Measurements from ENCODE around the gene SMAD6. TPM values are rescaled to one million over a fixed set of nuclear protein-coding genes. Genes with fewer than 3 reads are reported as not detected.

The SMAD6 gene
- total and polyA plus RNA-seq, 9 of the 15 experiments (the other 6 are each of a cell fraction or from before 2014, with no cell fraction given), result 0.10 to 15.5 (median 3.7) TPM

DNA sequence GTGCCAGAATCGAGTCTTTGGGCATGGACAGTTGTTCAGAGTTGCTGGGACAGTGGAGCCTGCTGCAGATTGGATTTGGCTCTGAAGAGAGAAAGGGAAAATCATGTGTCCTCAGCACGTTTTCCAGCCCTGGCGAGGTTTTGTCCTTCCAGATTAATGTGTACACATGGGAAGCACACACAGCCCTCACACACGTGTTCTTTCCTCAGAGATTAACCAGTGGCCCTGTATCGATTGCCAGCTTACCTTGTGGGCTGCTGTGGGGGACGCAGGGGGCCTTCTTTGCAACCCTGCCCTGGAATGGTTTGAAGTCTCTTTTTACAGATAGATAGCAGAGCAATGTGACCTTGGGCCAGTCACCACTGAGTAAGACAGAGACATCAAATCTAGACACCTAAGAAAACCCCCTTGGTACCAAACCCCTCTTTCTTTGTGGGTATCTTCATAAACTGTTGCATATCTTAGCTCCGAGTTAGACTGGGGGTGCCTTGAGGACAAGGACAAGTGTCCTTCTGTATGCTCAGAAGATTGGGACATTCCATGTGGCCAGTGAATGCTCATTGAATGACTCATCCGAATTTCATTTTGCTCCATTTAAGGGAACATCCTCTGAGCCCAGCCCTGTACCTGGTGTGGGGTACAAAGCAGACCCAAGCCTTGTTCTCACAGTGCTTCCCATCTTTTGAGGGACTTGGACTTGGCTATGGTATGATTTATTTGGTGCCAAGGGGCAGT is 48.0 kb downstream of the SMAD6 start:
- intact Hi-C loops (cut with micrococcal nuclease), result no loop called here
- Histone ChIP-seq H4K20me1 (replicated peaks; ENCODE audit: control insufficient read depth, insufficient read depth, low read length) (peaks cover 9% of the 10 kb centered on the region; the same call in 1 of the 2 replicates), H3K9me3 (replicated peaks; ENCODE audit: control insufficient read depth, insufficient read depth, low read depth, low read length) (peaks cover 10% of the 10 kb centered on the region), H3K27me3 (ENCODE audit: control insufficient read depth in 2 of 2, insufficient read depth in 2 of 2, low read length in 2 of 2) (no peaks in the 10 kb centered on the region), H2AFZ (ENCODE audit: low read depth, low read length) (no peak overlapping the region), H3K4me3 (no peak overlapping the region), H3K79me2 (ENCODE audit: control insufficient read depth, insufficient read depth, low read length) (peaks cover 23% of the 10 kb centered on the region; the same call in 2 of the 3 replicates), H3K9ac (ENCODE audit: insufficient read depth in 1 of 2, low read depth in 2 of 2, low read length in 2 of 2) (no peak overlapping the region), H3K9me1 (ENCODE audit: control insufficient read depth, insufficient read depth, low read length) (no peaks in the 10 kb centered on the region), H3K4me2 (ENCODE audit: insufficient read depth, low read length) (no peak overlapping the region), H3K27ac (ENCODE audit: extremely low read depth, low read depth, low read length) (no peak overlapping the region), H3K4me1 (replicated peaks in 1 of 2; ENCODE audit: control insufficient read depth in 2 of 2, insufficient read depth in 2 of 2, low read length in 2 of 2) (peaks cover 4 to 10% of the 10 kb centered on the region in 2 experiments; a peak in 4 of 5 replicates), H3K36me3 (ENCODE audit: control insufficient read depth, insufficient read depth, low read length) (peaks cover 23% of the 10 kb centered on the region; the same call in 2 of the 3 replicates)
- 65% methylated on average over 8 of the region's 8 CpGs for WGBS (ENCODE audit: insufficient coverage, low coverage, missing lambda C conversion rate)
- ChIA-PET POLR2A (interaction anchor here (0.6 to 1.0 kb wide), 5 partner anchors 17 to 914 kb away, joined by 3 to 7 read pairs (median 5); no protein-coding TSS in a partner anchor), CTCF (ENCODE audit: low intra/inter-chr PET ratio) (no interaction called here)
- BruUV-seq (replicated peaks), result no TSS peak
- peak; percentile 56; the same call in 1 of the 2 replicates for TF ChIP-seq JUND (IDR thresholded peaks at IDR 0.05; ENCODE audit: borderline replicate concordance, low read depth, low read length)
- TF ChIP-seq JUND (tag; IDR thresholded peaks at IDR 0.05; ENCODE audit: borderline replicate concordance, low read depth, low read length), result 0 out of 3 replicates have a peak, but pooled peaks have one; percentile 34
- TF ChIP-seq, protein P1, sequence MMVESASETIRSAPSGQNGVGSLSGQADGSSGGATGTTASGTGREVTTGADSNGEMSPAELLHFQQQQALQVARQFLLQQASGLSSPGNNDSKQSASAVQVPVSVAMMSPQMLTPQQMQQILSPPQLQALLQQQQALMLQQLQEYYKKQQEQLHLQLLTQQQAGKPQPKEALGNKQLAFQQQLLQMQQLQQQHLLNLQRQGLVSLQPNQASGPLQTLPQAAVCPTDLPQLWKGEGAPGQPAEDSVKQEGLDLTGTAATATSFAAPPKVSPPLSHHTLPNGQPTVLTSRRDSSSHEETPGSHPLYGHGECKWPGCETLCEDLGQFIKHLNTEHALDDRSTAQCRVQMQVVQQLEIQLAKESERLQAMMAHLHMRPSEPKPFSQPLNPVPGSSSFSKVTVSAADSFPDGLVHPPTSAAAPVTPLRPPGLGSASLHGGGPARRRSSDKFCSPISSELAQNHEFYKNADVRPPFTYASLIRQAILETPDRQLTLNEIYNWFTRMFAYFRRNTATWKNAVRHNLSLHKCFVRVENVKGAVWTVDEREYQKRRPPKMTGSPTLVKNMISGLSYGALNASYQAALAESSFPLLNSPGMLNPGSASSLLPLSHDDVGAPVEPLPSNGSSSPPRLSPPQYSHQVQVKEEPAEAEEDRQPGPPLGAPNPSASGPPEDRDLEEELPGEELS (CRISPR knock-in tag; IDR thresholded peaks at IDR 0.05; ENCODE audit: borderline replicate concordance), result no peak
- no peak for TF ChIP-seq CBX5 (IDR thresholded peaks at IDR 0.05; ENCODE audit: borderline replicate concordance, low read depth)
- TF ChIP-seq NFE2 (IDR thresholded peaks at IDR 0.05; ENCODE audit: low read depth), result 0 out of 2 replicates have a peak, but pooled peaks have one; percentile 15
- peak; percentile 29; the same call in 1 of the 2 replicates for TF ChIP-seq FOSL1 (tag; conservative IDR thresholded peaks at IDR 0.05)
- peak; percentile 56; the same call in 1 of the 2 replicates for TF ChIP-seq ZNF316 (IDR thresholded peaks at IDR 0.05)
- TF ChIP-seq, protein P2, sequence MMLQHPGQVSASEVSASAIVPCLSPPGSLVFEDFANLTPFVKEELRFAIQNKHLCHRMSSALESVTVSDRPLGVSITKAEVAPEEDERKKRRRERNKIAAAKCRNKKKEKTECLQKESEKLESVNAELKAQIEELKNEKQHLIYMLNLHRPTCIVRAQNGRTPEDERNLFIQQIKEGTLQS (IDR thresholded peaks at IDR 0.05), result peak; percentile 64
- TF ChIP-seq, protein P2 (CRISPR knock-in tag; conservative IDR thresholded peaks at IDR 0.05), result no peak
- TF ChIP-seq TRIM24 (IDR thresholded peaks at IDR 0.05), result 0 out of 4 replicates have a peak, but pooled peaks have one; percentile 11 to 35
- TF ChIP-seq CEBPB (tag; IDR thresholded peaks at IDR 0.05), result peak; percentile 8; the same call in 1 of the 2 replicates
- FAIRE-seq (no peak), ATAC-seq (peak; percentile 34; the same call in 1 of the 3 replicates), DNase-seq (ENCODE audit: extremely low read depth in 1 of 4, low spot score in 3 of 4) (no peak)
- in situ Hi-C loops (cut with MboI), result no loop called here

All from K562 (cell line).